Colonic mucosa (tissue), 4 donors: ENCODE measurements around the gene TOP3B. TPM values are rescaled to one million over a fixed set of nuclear protein-coding genes. Genes with fewer than 3 reads are reported as not detected.

Source experiments
- DNase-seq: peaks from one replicate; pipeline ENCODE4 v3.0.0-alpha.2; 2020
- H3K27ac ChIP-seq: fragments of 200-600 bp; one replicate; pipeline ENCODE4 v1.8.0; 2021
- H3K27me3 ChIP-seq: fragments of 200-600 bp; one replicate; pipeline ENCODE4 v1.8.0; 2021
- H3K36me3 ChIP-seq: fragments of 200-600 bp; one replicate; pipeline ENCODE4 v1.8.0; 2021
- H3K4me1 ChIP-seq: fragments of 200-600 bp; one replicate; pipeline ENCODE4 v1.8.0; 2021; ENCODE audit warnings: mild to moderate bottlenecking
- H3K4me3 ChIP-seq: fragments of 200-600 bp; one replicate; pipeline ENCODE4 v1.8.0; 2021
- H3K9ac ChIP-seq, 2 donors: one replicate each; pipeline ENCODE4 v1.7.0; 2013; ENCODE audit warnings: control low read depth in 2 of 2, low read depth in 2 of 2, low read length in 2 of 2
- H3K9me3 ChIP-seq: fragments of 200-600 bp; one replicate; pipeline ENCODE4 v1.8.0; 2021
- CTCF ChIP-seq: fragments of 200-600 bp; IDR thresholded peaks from one replicate; pipeline ENCODE4 v1.8.0; 2022; ENCODE audit warnings: antibody characterized with exemption, mild to moderate bottlenecking
- intact Hi-C: fragments of 100-400 bp; cut with DNase I; formaldehyde crosslinking; loops from one replicate; pipeline ENCODE4 v1.14.1; 2022
- total RNA-seq, 2 donors: library from RNA; stranded (reverse); fragmentation: NEBNext Ultra II Directional in 1 of 2; extraction: Animal tissue kit (Norgen Biotek cat#: 25700) in 1 of 2; gene quantifications; one replicate each; pipeline ENCODE4 v1.2.1, GENCODE V29; 2021
- donor health status: healthy.
- donor health status: DM: no; HTN: no; CAD: no.
- donor health status: DM: no; HTN: no; CAD: no.

Gene TOP3B
- total RNA-seq, 2 donors from 2014 or later = 20.1 to 37.4 TPM

- Histone ChIP-seq H3K27ac (no peak overlapping the region), H3K27me3 (no peaks in the 10 kb centered on the region), H3K4me3 (no peak overlapping the region), H3K36me3 (no peaks in the 10 kb centered on the region), H3K4me1 (no peaks in the 10 kb centered on the region), H3K9ac (no peak overlapping the region), H3K9me3 (no peaks in the 10 kb centered on the region)
- TF ChIP-seq CTCF = no peak
- no peak for DNase-seq
- intact Hi-C loops = no loop called here
Observed at GRCh38 chr22:22025320-22026156, 43.0 kb upstream of the TOP3B start.

- Histone ChIP-seq H3K4me1 (no peaks in the 10 kb centered on the region), H3K27ac (no peak overlapping the region), H3K4me3 (no peak overlapping the region), H3K27me3 (no peaks in the 10 kb centered on the region), H3K9me3 (no peaks in the 10 kb centered on the region), H3K36me3 (no peaks in the 10 kb centered on the region), H3K9ac (no peak overlapping the region)
- no peak for TF ChIP-seq CTCF
- intact Hi-C loops = no loop called here
- no peak for DNase-seq
Observed at GRCh38 chr22:22024440-22024839, 41.9 kb upstream of the TOP3B start.

- DNase-seq = no peak
- TF ChIP-seq CTCF = no peak
- Histone ChIP-seq H3K4me1 (no peaks in the 10 kb centered on the region), H3K4me3 (no peak overlapping the region), H3K9me3 (no peaks in the 10 kb centered on the region), H3K36me3 (no peaks in the 10 kb centered on the region), H3K9ac (no peak overlapping the region), H3K27ac (no peak overlapping the region), H3K27me3 (no peaks in the 10 kb centered on the region)
- intact Hi-C loops = no loop called here
Observed at GRCh38 chr22:22023581-22024137, 41.1 kb upstream of the TOP3B start.

DNA sequence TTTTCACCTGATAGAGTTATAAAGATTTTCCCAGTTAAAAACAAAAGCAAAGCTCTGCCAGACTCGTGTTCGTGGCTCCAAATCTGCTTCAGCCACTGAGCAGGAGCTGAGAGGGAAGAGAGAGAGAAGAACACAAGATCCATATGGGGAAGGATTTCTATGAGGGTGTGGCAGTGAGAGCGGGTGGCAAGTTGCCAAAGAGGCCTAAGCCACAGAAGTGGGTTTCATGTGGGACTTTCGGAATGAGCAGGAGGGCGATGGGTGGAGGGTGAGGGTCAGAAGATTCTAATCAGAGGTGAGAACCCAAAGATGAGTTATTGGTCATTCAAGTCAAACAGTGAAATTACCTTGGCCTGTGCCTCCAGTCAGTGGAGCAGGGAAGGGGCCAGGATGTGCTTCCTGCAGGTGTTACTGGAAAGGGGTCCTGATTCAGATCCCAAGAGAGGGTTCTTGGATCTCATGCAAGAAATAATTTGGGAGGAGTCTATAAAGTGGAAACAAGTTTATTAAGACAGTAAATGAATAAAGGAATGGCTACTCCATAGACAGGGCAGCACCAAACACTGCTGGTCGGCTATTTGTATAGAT lies 40.5 kb upstream of the TOP3B start:
- TF ChIP-seq CTCF = no peak
- no peak overlapping the region for H3K27ac ChIP-seq

GRCh38 chr22:22022255-22022840 lies 39.8 kb upstream of the TOP3B start:
- H3K9me3 ChIP-seq = no peaks in the 10 kb centered on the region
- no peak for TF ChIP-seq CTCF
- no peak for DNase-seq
- H3K36me3 ChIP-seq = no peaks in the 10 kb centered on the region
- H3K27me3 ChIP-seq = no peaks in the 10 kb centered on the region
- no peak overlapping the region for H3K9ac ChIP-seq
- no peaks in the 10 kb centered on the region for H3K4me1 ChIP-seq
- no peak overlapping the region for H3K4me3 ChIP-seq
- intact Hi-C loops = no loop called here
- no peak overlapping the region for H3K27ac ChIP-seq

More for the DNA sequence above, 40.5 kb upstream of the TOP3B start:
- Histone ChIP-seq H3K9ac (no peak overlapping the region), H3K4me3 (no peak overlapping the region), H3K36me3 (no peaks in the 10 kb centered on the region), H3K4me1 (no peaks in the 10 kb centered on the region), H3K9me3 (no peaks in the 10 kb centered on the region), H3K27me3 (no peaks in the 10 kb centered on the region)
- no peak for DNase-seq
- intact Hi-C loops = no loop called here
